GM12892 (cell line): Measurements from ENCODE around the gene NAALADL2.

Experiments used
- POLR2A ChIP-seq: IDR thresholded peaks from 2 replicates; pipeline ENCODE4 v1.6.1; 2011; ENCODE audit warnings: low read depth, low read length, control low read depth
- POLR2AphosphoS5 ChIP-seq: IDR thresholded peaks from 2 replicates; pipeline ENCODE4 v1.6.1; 2011; ENCODE audit warnings: low read depth, low read length, control low read depth
- TAF1 ChIP-seq: IDR thresholded peaks from 2 replicates; pipeline ENCODE4 v1.6.1; 2011; ENCODE audit warnings: low read depth, mild to moderate bottlenecking, control low read depth, low read length, borderline replicate concordance

GRCh38 chr3:175046601-175047000, 187.5 kb downstream of the NAALADL2 start:
- TF ChIP-seq POLR2AphosphoS5 (no peak), POLR2A (no peak), TAF1 (no peak)
